ENCODE data around the gene DAPK3.
"Not testable (repeated sequence)": the region's sequence is repeated elsewhere in the genome, so short reads cannot be mapped to it uniquely, and the experiment has no call there.

Gene DAPK3
- 30.6 reads per million, percentile 57 among the genes with 10 or more reads in this experiment for total RNA-seq

DNA sequence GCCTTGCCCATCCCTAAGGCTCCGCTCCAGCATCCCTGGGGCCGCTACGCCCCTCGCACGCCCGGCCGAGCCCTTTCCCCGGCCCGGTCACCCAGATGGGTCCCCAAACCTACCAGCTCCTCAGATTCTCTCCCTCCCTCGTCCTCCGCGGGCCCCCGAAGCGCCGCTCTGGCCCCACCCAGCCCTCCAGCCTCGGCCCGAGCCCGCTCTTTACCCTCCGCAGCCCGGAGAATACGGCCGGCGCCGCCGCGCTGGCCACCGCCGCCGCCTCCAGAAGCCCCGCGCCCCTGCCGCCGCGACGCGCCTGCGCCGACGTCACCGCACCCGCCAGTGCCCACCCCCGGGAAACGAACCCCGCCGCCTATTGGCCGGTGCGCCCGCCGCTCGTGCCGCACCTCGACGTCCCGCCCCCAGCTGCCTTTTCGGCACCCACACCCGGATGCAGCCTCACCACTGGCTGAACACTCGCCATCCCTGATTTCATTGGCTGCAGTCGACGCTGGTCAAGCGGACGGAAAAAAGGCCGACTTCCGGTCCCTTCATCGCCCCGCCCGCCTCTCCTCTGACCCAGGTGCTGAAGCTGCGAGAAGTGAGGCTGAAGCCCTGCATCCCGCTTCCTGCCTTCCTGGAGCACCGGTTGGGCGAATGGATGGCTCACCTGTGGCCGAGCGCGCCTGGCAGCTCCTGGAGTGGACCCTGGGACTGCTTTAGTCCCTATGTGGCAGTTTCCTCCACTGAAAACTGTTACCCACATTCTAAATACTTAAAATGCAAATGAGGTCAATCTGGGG lies at the start of gene DAPK3:
DAPK3 (minus strand) TSS at position 292 of the 791 bp plus-strand sequence. CDS start 1,364 bp downstream, outside the sequence.
- DNase-seq, result peak; percentile 84

GRCh38 chr19:4019578-4019977 lies 48.7 kb upstream of the DAPK3 start:
- no peak for DNase-seq

DNA sequence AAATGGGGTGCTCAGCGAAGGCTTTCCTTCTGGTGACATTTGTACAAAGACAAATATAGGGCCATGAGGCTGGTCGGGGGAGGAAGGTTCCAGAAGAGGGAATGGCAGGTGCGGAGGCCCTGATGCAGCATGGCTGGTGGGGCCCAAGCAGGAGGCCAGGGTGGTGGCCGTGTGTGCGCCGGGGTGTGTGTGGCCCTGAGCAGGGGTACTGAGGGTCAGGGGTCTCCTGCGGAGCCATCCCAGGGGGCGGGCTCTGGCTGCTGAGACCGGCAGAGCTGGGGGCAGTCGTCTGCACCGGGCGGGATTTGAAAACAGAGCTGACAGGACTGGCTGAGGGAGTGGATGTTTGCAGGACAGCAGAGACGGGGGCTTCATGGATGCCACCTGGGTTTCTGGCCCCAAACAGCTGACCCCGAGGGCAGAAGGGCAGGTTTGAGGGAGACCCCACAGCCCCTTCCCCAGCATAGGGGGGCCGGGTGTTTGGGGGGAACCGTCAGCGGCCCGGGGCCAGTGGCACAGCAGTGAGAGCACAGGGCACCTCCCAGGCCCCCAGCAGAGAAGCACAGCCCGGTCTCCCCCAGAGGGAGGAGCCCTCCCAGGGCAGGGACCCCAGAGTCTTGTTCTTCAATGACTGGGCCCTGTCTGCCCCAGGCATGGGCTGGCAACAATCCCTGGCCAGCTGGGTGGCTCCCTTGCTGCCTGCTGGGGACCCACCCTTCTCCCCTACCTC lies 48.0 kb upstream of the DAPK3 start:
- no peak for DNase-seq

DNA sequence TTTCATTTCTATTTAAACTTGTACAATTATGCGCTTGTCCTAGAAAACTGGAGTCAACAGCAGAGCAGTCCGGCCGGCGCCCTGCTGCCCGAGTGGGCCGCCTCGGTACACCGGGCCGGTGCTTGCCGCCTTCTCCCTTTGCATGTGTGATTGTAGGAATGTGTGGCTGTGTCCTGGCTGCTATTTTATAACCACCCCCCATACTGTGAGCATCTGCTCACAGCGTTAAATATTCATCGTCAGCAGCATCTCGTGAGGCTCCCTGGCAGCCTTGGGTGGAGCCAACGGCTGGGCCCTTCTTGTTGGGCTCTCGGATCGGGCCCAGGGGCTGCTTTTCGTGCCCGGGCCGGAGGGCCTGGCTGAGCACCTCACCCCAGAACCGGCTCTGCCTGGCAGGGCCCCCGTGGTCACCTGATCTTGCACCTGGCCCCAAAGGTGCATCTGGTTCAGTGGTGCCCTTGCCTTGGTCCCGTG lies 47.3 kb upstream of the DAPK3 start:
- DNase-seq, result no peak

- DNase-seq, result no peak
Measured at GRCh38 chr19:4016903-4017638, 46.2 kb upstream of the DAPK3 start.

DNA sequence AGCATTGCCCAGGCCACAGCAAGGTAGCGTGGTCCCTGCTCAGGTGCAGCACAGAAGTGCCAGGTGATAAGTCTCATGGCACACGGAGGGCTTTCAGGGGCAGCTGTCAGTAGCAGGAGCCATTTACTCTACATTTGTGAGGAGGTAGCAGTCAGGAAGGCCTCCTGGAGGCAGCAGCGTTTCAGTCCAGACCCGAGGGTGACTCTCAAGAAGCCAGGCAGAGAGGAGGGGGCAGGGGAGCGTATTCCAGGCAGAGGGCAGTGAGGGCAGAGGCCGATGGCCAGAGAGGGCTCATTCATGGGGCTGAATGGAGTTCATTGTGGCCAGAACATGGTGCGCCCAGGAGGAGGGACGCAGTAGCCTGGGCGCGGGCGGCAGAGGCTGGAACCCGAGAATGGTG lies 45.6 kb upstream of the DAPK3 start:
- DNase-seq, result no peak

DNA sequence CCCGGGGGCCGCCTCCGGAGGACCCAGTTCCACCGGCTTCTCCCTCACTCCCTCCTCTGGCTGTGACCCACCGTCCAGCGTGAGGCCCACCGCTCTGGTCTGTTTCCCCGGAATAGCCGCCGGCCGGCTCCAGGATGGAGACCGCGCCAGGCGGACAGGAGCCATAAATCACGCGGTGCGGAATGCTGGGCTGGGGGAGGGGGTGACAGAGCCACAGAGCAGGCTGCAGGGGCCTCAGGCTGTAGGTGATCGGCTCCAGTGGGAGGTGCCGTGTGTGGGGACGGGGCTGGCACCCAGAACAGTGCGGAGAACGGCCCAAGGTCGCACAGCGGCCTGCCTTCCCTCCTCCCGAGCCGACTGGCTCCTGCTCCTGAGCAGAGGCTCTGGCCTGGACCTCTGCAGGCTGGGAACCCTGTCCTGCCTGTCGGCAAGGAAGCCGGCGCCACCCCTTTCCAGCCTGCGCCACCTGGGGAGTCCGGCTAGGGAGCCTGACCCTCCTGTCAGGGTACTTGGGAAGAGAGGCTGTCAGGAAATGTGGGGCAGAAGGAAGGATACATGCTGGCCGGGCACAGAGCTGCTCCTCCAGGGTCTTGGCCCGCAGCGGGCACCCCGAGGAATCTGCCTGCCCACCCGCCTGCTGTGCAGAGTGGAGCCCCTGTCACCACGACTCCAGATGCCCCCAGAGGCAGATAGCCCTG lies 45.0 kb upstream of the DAPK3 start:
- no peak for DNase-seq

DNA sequence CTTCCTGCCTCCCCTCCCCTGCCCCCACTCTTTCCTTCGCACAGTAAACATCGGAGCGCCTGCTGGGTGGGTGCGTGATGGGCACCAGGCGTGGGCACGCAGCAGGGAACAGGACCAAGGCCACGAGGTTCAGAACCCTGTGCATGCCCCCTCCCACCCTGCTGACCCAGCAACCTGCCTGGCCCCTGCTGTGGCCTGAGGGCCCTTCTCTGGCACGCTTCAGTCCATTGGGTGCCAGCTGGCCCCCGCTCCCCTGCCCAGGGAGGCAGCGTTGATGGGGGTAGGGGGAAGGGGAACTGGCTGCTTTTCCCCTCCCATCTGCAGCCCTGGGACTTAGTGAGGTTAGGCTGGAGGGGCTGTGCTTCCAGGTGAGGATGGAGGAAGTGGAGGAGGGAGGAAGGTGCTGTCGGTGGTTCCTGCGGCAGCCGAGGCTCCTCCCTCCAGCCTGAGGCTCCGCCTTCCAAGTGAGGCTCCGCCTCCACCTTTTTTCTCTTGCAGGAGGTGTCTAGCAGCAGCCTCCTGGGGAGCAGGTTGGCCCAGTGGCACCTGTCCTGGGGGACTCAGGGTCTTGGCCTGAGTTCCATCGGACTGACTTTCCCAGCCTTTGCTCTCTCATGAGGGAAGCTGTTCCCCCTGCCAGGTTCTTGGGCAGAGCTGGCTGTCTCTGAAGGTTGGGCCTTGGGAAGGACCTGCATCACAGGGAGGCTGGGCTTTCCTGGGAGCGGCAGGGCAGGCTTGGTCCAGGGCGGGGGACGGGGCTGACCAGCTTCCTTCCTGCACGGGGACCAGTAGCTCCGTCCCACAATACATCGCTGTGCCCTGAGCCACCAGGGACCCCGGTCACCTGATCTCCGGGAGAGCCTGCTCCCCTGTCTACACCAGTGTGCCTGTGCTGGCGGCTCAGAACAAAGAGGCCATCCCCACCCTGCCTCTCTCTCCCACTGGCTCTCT lies 43.9 kb upstream of the DAPK3 start:
- DNase-seq, result no peak

GRCh38 chr19:4013886-4014540 lies 43.1 kb upstream of the DAPK3 start:
- DNase-seq, result no peak

GRCh38 chr19:4012975-4013634 lies 42.2 kb upstream of the DAPK3 start:
- DNase-seq, result no peak

- DNase-seq, result no peak
Measured at GRCh38 chr19:4012092-4012974, 41.4 kb upstream of the DAPK3 start.

GRCh38 chr19:4011430-4011829 lies 40.5 kb upstream of the DAPK3 start:
- DNase-seq, result not testable (repeated sequence)

- DNase-seq, result no peak
Measured at GRCh38 chr19:4010808-4011110, 39.9 kb upstream of the DAPK3 start.

DNA sequence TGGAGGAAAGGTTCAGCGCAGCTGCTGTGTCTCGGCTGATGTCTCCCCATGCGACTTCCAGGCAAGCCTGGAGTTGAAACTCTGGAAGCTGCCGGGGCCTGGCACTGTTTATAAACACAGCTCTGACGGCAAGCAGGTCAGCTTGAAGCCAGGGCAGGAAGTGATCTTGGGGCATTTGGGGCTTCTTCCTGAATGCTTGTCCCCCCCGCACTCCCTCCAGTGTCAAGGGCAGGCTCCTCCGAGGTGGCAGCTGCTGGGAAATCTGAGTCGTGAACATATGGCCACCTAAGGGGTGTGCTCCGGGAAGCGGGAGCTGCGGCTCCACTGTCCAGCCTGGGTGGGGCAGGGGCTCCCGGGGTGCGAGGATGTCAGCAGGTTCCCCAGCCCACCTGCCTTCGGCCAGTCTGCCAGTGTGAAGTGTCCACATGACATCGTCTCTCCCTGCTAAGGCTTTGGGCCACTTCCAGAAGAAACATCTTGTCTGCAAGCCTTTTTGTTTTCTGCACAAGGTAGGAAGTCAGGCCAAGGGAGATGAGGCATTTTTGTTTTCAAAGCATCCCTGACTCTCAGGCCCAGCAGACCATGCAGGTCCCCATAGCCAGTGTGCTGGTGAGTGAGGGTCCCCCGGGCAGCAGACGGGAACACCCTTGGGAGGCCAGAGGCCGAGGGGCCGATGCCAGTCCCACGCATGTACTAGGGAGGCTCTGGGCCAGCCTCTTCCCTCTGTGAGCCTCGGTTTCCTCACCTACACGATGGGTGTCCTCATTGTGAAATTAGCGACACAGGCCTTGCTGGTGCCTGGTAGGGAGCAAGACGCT lies 39.3 kb upstream of the DAPK3 start:
- DNase-seq, result no peak

GRCh38 chr19:4007836-4008539 lies 37.1 kb upstream of the DAPK3 start:
- no peak for DNase-seq

GRCh38 chr19:4007021-4007835 lies 36.3 kb upstream of the DAPK3 start, which contains the start of gene PIAS4:
Gene PIAS4 (plus strand): TSS chr19:4007736. CDS start chr19:4007761, 25 bp downstream.
- DNase-seq, result peak; percentile 95

DNA sequence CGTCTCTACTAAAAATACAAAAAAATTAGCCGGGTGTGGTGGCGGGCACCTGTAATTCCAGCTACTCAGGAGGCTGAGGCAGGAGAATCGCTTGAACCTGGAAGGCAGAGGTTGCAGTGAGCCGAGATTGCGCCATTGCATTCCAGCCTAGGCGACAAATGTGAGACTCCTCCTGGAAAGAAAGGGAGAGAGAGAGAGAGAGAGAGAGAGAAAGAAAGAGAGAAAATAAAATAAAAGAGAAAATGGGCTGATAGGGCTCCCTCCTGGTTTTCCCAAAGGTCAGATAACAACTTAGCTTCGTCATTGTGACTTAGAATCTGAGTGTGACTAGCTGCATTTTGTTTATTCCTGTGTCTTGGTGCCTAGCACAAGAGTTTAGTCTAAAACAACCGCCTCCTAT lies 34.5 kb upstream of the DAPK3 start:
- DNase-seq, result not testable (repeated sequence)

Data from effector CD4-positive, alpha-beta T cell (primary cell).